HG03103 (cell line): ENCODE results near the gene LURAP1L.

Experiments
- ATAC-seq: cut with Tn5 transposase; IDR thresholded peaks from one replicate; pipeline ENCODE4 v1.9.1; 2021; ENCODE audit warnings: low read depth; ENCODE audit not compliant: unreplicated experiment

LURAP1L gene

GRCh38 chr9:12775679-12776512 lies 1.1 kb downstream of the LURAP1L start:
- ATAC-seq, result peak; percentile 64

GRCh38 chr9:12776513-12777055 lies 1.8 kb downstream of the LURAP1L start:
- no peak for ATAC-seq

GRCh38 chr9:12777121-12778022 lies 2.6 kb downstream of the LURAP1L start:
- no peak for ATAC-seq

- ATAC-seq, result no peak
Measured at GRCh38 chr9:12778389-12778788, 3.6 kb downstream of the LURAP1L start.

- no peak for ATAC-seq
Measured at GRCh38 chr9:12781226-12781733, 6.5 kb downstream of the LURAP1L start.

GRCh38 chr9:12783767-12784460 lies 9.1 kb downstream of the LURAP1L start:
- no peak for ATAC-seq

- ATAC-seq, result no peak
Measured at GRCh38 chr9:12784461-12785259, 9.8 kb downstream of the LURAP1L start.

GRCh38 chr9:12785260-12785770 lies 10.5 kb downstream of the LURAP1L start:
- no peak for ATAC-seq

GRCh38 chr9:12785941-12786340 lies 11.1 kb downstream of the LURAP1L start:
- ATAC-seq, result no peak

GRCh38 chr9:12790001-12790400 lies 15.2 kb downstream of the LURAP1L start:
- ATAC-seq, result no peak

- ATAC-seq, result no peak
Measured at GRCh38 chr9:12790883-12791282, 16.1 kb downstream of the LURAP1L start.

- ATAC-seq, result no peak
Measured at GRCh38 chr9:12794101-12794799, 19.4 kb downstream of the LURAP1L start.

GRCh38 chr9:12796601-12797000 lies 21.8 kb downstream of the LURAP1L start:
- ATAC-seq, result no peak

- no peak for ATAC-seq
Measured at GRCh38 chr9:12797037-12797436, 22.2 kb downstream of the LURAP1L start.

GRCh38 chr9:12798066-12798770 lies 23.4 kb downstream of the LURAP1L start:
- no peak for ATAC-seq

- ATAC-seq, result no peak
Measured at GRCh38 chr9:12801187-12801586, 26.4 kb downstream of the LURAP1L start.

GRCh38 chr9:12801663-12802062 lies 26.8 kb downstream of the LURAP1L start:
- ATAC-seq, result no peak

- ATAC-seq, result no peak
Measured at GRCh38 chr9:12802093-12802492, 27.3 kb downstream of the LURAP1L start.
